Activated CD4-positive, alpha-beta T cell treated with anti-CD3 and anti-CD28 coated beads, Interleukin-2, amount 50 U/mL, for 24 hours (primary cell): Measurements from ENCODE around the gene CBLIF.
"Not testable (repeated sequence)": the region's sequence is repeated elsewhere in the genome, so short reads cannot be mapped to it uniquely, and the experiment has no call there.

Experiments
- DNase-seq, 2 donors: peaks; one replicate each; pipeline ENCODE4 v3.0.0-alpha.2; 2020; ENCODE audit warnings: low read depth in 1 of 2, low spot score in 1 of 2

CBLIF gene

GRCh38 chr11:59848439-59848838 lies 3.1 kb upstream of the CBLIF start:
- not testable (repeated sequence) for DNase-seq

GRCh38 chr11:59847626-59848025 lies 2.3 kb upstream of the CBLIF start:
- no peak for DNase-seq

- DNase-seq = no peak
Observed at GRCh38 chr11:59846556-59846955, 1.3 kb upstream of the CBLIF start.

- no peak for DNase-seq
Observed at GRCh38 chr11:59842316-59842715, 3.0 kb downstream of the CBLIF start.

GRCh38 chr11:59841514-59841913 lies 3.8 kb downstream of the CBLIF start:
- no peak for DNase-seq

GRCh38 chr11:59839615-59840014 lies 5.7 kb downstream of the CBLIF start:
- DNase-seq = no peak

GRCh38 chr11:59833602-59834001 lies 11.7 kb downstream of the CBLIF start:
- no peak for DNase-seq

- DNase-seq = no peak
Observed at GRCh38 chr11:59829358-59829757, 15.9 kb downstream of the CBLIF start.

- peak in 1 of 2 donors; percentile 8 for DNase-seq
Observed at GRCh38 chr11:59822989-59823566, 22.2 kb downstream of the CBLIF start.

- DNase-seq = no peak
Observed at GRCh38 chr11:59818572-59818971, 26.7 kb downstream of the CBLIF start.

GRCh38 chr11:59816434-59816833 lies 28.9 kb downstream of the CBLIF start:
- DNase-seq = not testable (repeated sequence)

GRCh38 chr11:59815754-59816153 lies 29.5 kb downstream of the CBLIF start:
- no peak for DNase-seq

GRCh38 chr11:59814021-59814420 lies 31.3 kb downstream of the CBLIF start:
- DNase-seq = no peak

GRCh38 chr11:59813364-59813763 lies 31.9 kb downstream of the CBLIF start:
- DNase-seq = no peak

- no peak for DNase-seq
Observed at GRCh38 chr11:59812220-59812619, 33.1 kb downstream of the CBLIF start.

- DNase-seq = no peak
Observed at GRCh38 chr11:59810911-59811259, 34.4 kb downstream of the CBLIF start.

- DNase-seq = peak; percentile 84 to 87
Observed at GRCh38 chr11:59810189-59810910, 34.9 kb downstream of the CBLIF start, which contains the start of gene MRPL16. Gene MRPL16 (minus strand): TSS chr11:59810778. CDS start chr11:59810658, 120 bp downstream.

- DNase-seq = no peak
Observed at GRCh38 chr11:59807047-59807610, 38.2 kb downstream of the CBLIF start.

- no peak for DNase-seq
Observed at GRCh38 chr11:59804061-59804460, 41.2 kb downstream of the CBLIF start.

- DNase-seq = peak in 1 of 2 donors; percentile 39
Observed at GRCh38 chr11:59802639-59803176, 42.6 kb downstream of the CBLIF start.

GRCh38 chr11:59801981-59802638 lies 43.2 kb downstream of the CBLIF start:
- DNase-seq = no peak
